Cerebellar nuclear complex (tissue), 1 donor: ENCODE data around the gene RAP1GAP2.
"Not testable (repeated sequence)": the region's sequence is repeated elsewhere in the genome, so short reads cannot be mapped to it uniquely, and the experiment has no call there.

Source experiments
- DNase-seq, 2 experiments: peaks; one replicate each; lab custom pipeline; 2025; lab: John Stamatoyannopoulos, UW

Gene RAP1GAP2

DNA sequence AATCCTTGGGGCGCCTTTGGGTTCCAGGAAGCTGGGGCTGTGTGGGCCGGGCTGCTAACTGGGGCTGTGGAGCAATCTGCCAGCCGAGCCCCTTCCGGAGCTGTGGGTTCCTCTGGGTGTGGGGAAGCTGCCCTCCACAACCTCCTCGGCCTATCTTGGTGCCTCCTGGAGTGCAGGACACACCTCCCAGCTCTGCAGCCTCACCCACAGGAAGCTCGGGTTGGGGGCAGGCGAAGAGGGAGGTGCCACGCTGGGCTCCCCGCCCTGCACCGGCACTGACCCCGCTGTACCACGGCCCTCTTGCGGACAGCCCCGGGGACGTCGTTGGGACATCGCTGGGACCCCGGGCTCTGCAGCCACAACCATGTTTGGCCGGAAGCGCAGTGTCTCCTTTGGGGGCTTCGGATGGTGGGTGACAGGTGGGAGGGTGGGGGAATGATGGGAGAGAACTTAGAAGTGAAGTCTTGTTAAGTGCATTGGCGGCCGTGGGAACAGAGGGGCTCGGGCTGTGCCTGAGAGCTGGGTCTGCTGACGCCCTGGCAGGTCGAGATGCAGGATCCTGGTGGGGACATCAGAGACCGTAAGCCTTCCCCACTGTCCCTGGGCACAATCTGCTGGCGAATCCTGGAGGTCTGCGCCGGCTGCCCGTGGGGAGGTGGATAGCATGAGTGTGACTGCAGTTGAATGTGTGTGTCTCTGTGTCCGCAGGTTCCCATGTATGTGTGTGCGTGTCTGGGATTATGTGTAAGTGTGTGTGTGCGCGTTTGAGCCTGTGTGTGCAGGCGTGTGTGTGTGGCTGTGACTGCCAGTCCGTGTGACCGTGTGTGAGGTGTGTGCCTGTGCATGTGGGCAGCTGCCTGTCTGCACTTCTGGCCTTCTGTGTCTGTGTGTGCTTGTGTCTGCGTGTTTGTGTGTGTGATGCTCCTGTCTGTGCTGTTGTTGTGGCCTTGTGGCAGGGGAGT is at the start of gene RAP1GAP2:
Gene RAP1GAP2 (plus strand): TSS at position 275 of the 962 bp plus-strand sequence. CDS start 90 bp downstream, at position 365.
- DNase-seq: no peak

DNA sequence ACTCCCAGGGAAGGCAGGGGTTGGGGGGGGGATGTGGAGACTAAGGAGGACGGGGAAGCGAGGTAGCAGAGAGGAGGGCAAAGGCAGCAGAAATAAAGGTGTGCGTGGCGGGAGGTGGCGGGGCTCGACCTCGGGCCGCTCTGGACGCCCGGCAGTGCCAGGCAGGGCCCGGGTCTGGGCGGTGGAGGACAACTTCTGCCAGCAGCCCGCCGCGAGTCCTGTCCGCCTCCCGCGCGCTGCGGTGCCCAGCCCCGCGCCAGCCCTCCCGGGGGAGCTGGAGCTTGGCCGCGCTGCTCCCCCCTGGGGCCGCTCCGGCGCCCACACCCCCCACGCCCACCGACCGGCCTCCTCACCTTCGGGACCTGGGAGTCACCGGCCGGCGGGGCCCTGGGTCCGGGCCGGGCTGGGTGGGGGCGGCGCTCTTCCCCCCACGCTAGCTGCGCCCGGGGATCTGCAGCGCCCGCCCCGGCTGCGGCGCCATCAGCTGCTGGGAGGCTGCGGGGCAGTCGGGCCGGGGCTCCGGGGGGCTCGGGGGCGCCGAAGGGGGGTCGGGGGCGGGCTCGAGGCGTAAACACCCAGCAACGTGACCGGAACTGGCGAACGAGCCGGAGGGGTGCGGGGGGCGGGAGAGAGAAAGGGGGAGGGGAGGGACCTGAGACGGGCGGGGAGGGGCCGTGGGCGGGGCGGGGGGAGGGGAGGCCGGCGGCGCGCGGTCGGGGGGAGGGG is 47.0 kb upstream of the RAP1GAP2 start, which contains the start of gene CCDC92B:
Gene CCDC92B (minus strand): TSS at position 595 of the 726 bp plus-strand sequence. CDS start 14,507 bp downstream, outside the sequence.
- DNase-seq: no peak

- DNase-seq: no peak
Observed at GRCh38 chr17:2749784-2750181, 46.5 kb upstream of the RAP1GAP2 start.

DNA sequence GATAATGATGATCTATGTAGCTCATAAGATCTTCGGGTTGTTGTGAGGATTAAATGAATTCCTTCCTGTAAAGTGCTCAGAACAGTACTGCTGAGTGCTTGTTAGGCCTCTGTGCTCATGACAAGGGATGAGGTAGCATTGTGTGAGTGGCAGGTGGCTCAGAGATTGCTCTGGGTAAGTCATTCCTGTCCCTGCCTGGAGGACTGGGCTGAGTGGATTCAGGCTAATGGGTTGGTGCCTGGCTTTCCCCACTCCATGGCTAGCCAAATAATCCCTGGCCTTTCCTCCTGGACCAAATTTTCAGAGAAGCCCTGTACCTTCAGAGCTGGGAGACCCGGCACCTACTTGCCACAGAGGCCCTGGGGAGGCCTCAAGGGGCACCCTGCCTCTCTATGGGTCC is 45.5 kb upstream of the RAP1GAP2 start:
- no peak for DNase-seq

GRCh38 chr17:2751491-2751890 is 44.7 kb upstream of the RAP1GAP2 start:
- no peak for DNase-seq

DNA sequence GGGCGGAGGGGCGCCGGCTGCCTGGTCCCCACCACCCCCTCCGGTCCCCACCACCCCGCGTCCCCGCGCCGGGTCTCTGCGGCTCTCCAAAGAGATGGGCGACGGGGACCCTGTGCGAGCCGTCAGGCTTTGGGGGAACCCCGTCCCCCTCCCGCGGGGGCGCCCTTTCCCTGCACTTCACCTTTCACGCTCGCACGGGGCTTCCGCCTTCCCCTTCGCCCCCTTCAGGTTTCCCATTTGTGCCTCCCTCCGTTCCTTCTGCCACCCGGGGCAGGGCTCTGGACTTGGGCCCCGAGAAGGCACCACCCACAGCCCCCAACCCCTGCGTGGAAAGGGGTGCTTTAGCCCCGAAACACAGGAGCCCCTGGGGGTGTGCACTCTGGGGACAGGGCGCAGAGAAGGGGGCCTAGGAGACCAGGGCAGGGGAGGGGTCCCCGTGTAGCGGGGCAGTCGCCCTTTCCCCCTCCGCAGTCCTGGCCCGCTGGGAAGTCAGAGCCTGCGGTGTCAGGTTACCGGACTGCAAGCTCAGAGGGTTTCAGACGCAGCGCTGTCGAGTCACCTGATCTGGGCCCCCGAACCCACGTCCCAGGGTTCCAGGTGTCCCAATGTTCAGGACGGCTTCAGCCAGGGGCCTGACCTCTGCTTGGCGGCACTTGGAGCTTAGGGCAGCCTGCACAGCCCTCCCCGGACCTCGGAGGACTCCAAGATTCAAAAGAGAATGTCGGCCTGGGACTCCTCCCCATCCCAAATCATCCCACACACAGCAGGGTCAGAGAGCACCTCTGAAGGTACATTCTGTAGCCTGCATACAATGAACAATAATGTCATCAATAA is 40.1 kb upstream of the RAP1GAP2 start:
- no peak for DNase-seq

DNA sequence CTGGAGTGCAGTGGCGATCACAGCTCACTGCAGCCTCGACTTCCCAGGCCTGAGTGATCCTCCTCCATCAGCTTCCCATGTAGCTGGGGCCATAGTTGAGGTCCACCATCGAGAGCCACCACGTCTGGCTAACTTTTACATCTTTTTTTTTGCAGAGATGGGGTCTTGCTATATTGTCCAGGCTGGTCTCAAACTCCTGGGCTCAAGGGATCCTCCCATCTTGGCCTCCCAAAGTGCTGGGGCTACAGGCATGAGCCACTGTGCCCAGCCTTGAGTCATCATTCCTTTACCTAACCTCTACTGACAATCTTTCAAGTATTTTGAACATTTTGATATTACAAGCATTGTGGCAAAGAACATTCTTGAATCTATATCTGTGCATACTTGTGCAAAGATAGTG is 37.4 kb upstream of the RAP1GAP2 start:
- no peak for DNase-seq

DNA sequence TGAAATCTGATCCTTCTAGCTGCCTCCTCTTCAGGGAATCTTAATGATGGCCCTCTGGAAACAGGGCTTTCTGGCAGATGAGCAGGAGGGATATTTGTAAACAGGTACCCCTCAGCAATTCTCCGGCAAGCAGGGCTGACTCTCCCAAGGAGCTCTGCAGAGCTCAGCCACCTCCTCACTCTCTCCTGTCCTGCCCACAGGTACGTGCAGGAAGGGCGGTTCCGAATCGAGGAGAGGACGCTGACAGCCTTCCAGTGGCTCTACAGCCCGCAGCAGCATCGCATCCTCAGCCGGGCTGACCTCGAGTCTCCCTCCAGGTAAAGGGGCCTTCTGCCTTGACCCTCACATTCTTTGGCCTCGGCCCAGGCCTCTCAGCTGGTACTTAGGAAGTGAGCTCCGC is 26.1 kb upstream of the RAP1GAP2 start:
- DNase-seq: no peak

DNA sequence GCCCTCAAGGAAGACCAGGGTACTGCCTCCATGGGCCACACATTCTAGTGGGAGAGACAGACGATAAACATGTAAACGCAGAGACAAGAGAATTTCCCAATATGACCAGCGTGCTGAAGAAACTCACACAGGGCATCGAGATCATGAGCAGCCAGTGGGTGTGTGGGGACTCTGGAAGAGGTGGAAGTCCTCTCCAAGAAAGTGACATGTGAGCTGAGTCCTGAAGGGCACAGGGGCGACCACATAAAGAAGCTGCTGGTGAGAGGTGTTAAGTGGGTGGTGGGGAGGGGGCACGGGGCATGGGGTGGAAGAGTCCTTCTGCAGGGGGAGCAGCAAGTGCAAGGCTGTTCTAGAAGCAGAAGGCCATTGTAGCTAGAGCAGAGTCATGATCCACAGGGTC is 21.0 kb upstream of the RAP1GAP2 start:
- no peak for DNase-seq

GRCh38 chr17:2776589-2777241 is 19.5 kb upstream of the RAP1GAP2 start:
- DNase-seq: no peak

DNA sequence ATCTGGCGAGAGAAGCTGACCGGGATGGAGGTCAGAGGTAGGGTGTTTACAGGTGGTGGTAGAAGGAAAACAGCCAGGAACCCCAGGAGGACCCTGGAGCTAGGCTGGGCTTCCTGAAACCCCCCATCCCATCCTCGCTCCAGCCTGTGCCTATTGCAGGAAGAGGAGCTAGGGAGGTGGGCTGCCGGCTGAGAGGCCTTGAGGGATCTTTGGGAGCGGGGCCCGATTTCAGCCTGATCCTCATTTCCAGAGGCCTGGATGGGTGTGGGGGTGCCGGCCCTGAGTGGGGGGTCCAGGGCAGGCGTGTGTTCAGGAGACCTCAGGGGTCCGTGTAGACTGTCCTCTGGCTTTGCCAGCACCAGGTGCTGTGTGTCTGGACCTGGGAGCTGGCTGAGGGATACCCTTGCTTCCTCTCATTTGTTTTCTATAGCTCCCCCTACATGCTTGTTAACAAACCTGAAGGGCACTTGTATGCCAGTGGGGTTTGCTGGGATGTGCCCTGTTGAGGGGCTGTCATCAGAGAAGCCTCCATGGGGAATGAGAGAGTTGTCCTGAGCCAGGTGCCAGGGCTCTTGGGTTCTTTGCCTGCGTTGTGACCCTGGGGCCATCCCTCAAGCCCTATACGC is 18.9 kb upstream of the RAP1GAP2 start:
- peak in 1 of 2 experiments; percentile 30 for DNase-seq

DNA sequence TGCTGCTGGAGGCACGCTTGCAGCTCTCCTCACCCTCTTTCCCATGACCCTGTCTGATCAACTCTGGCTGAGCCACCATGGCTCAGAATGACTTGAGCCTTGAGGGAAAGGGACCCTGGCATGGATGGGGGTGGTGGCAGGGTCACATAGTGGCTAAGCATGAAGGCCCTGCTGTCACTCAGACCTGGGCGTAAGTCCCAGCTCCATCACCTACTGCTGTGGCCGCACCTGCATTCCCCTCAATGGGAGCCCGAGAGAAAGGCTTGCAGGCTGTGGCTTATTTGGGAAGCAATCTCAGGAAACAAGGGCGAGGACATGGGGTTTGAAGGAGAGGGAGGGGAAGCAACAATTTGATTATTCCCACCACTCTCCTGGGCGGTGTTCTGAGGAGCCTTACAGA is 17.7 kb upstream of the RAP1GAP2 start:
- DNase-seq: peak in 1 of 2 experiments; percentile 53

GRCh38 chr17:2779545-2779944 is 16.7 kb upstream of the RAP1GAP2 start:
- DNase-seq: no peak

- no peak for DNase-seq
Observed at GRCh38 chr17:2780256-2780655, 16.0 kb upstream of the RAP1GAP2 start.

DNA sequence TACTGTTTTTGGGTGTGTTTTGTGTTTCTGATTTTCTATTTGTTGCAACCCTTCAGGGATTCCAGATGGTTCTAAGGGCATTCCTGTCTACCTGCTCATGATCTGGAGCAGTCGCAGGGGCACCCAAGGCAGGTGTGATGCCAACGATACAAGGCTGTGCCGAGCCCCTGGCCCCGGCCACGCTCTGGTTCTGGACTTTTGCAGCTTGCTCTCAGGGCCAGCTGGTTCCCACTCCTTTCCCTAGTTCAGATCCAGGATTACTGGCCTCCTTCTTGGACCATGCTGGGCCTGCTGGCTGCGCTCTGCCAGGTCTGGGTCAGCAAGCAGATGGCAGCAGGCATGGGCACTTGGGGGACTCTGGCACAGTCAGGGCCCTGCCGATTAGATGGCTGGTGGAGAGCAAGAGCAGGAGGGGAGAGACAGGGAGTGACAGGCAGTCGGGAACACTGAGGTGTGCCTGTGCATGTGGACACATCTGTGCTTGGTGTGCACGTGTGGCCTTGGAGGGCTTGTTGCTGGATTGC is 15.2 kb upstream of the RAP1GAP2 start:
- peak; percentile 87 to 91 for DNase-seq

- DNase-seq: not testable (repeated sequence)
Observed at GRCh38 chr17:2781598-2781997, 14.6 kb upstream of the RAP1GAP2 start.

GRCh38 chr17:2782055-2782454 is 14.2 kb upstream of the RAP1GAP2 start:
- no peak for DNase-seq

DNA sequence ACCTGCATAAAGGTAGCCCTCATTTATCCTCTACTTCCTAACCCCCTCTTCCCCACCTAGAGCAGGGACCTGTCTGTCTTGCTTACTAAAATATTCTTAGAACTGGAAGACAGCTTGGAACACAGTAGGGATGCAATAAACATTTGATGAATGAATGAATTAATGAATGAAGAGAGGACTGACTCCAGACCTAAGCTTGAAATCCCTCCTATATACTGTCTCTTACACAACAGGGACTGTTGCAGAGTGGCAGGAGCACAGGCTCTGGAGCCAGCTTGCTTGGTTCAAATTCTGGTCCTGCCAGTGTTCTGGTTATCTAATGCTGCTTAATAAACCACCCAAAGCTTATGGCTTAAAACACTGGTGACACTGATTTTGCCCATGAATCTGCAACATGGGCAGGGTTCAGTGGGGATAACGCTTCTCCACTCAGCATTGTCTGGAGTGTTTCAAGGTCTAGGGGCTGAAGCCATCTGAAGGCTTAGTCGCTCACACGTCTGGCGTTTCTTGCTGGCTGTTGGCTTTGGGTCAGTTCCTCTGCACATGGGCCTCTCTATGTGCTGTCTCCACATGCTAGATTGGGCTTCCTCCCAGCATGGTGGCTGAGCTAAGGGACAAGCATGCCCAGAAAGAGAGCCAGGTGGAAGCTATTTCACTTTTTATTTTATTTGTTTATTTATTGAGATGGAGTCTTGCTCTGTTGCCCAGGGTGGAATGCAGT is 12.8 kb upstream of the RAP1GAP2 start:
- peak in 1 of 2 experiments; percentile 29 for DNase-seq

- no peak for DNase-seq
Observed at GRCh38 chr17:2784864-2785263, 11.4 kb upstream of the RAP1GAP2 start.

- not testable (repeated sequence) for DNase-seq
Observed at GRCh38 chr17:2785376-2785775, 10.9 kb upstream of the RAP1GAP2 start.
